MM.1S (cell line): ENCODE results near the gene SLC22A14.

ENCODE experiments used
- EZH2phosphoT487 ChIP-seq: fragments of 300-600 bp; sonication (generic); IDR thresholded peaks from 2 replicates; pipeline ENCODE4 v1.6.1; 2018; ENCODE audit warnings: antibody characterized with exemption, low read length
- TF ChIP-seq, protein P1 (sequence below): fragments of 300-600 bp; sonication (generic); IDR thresholded peaks from 2 replicates; pipeline ENCODE4 v1.5.1; 2016; ENCODE audit warnings: antibody characterized with exemption, low read length, mixed read lengths

DNA sequence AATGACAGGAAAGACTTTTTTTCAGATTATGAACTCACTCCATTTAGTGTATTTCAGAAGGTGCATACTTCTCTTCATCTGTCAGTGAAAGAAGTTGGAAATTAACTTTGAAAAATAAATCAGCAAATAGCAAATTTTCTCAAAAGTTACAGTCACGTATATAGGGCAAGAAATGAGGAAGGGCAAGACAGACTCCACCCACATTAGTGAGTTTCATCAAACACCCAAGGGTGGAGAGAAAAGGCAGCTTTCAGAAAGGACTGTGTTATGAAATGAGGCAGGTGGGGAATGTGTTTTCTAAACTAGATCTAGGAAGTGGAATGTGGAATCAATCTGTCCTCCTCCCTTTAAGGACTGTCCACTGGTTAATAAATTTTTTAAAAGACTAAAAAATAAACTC, 13.6 kb upstream of the SLC22A14 start:
- TF ChIP-seq, protein P1, sequence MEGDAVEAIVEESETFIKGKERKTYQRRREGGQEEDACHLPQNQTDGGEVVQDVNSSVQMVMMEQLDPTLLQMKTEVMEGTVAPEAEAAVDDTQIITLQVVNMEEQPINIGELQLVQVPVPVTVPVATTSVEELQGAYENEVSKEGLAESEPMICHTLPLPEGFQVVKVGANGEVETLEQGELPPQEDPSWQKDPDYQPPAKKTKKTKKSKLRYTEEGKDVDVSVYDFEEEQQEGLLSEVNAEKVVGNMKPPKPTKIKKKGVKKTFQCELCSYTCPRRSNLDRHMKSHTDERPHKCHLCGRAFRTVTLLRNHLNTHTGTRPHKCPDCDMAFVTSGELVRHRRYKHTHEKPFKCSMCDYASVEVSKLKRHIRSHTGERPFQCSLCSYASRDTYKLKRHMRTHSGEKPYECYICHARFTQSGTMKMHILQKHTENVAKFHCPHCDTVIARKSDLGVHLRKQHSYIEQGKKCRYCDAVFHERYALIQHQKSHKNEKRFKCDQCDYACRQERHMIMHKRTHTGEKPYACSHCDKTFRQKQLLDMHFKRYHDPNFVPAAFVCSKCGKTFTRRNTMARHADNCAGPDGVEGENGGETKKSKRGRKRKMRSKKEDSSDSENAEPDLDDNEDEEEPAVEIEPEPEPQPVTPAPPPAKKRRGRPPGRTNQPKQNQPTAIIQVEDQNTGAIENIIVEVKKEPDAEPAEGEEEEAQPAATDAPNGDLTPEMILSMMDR = no peak
- no peak for TF ChIP-seq EZH2phosphoT487
